Activated T-helper 17 cell treated with anti-CD3 and anti-CD28 coated beads, Interleukin-2, amount 50 U/mL, for 72 hours (primary cell): ENCODE results near the gene CELF3. TPM values are rescaled to one million over a fixed set of nuclear protein-coding genes. Genes with fewer than 3 reads are reported as not detected.
A peak's percentile ranks its signal among the peaks of the same experiment; 100 is the strongest.

Source experiments
- ATAC-seq: fragments of 150-1000 bp; cut with Tn5 transposase; replicated peaks from 2 replicates; pipeline ENCODE4 v1.10.0; 2021; ENCODE audit warnings: mild to moderate bottlenecking, moderate library complexity
- H3K27ac Mint-ChIP-seq: one replicate; pipeline ENCODE4 v1.8.0; 2022; ENCODE audit warnings: mixed read lengths
- H3K27me3 Mint-ChIP-seq: one replicate; pipeline ENCODE4 v1.8.0; 2022; ENCODE audit warnings: mixed read lengths
- H3K36me3 Mint-ChIP-seq: one replicate; pipeline ENCODE4 v1.8.0; 2022; ENCODE audit warnings: low read depth, mild to moderate bottlenecking, mixed read lengths
- H3K4me1 Mint-ChIP-seq: one replicate; pipeline ENCODE4 v1.8.0; 2022; ENCODE audit warnings: mixed read lengths
- H3K4me3 Mint-ChIP-seq: one replicate; pipeline ENCODE4 v1.8.0; 2022; ENCODE audit warnings: mild to moderate bottlenecking, mixed read lengths
- H3K9me3 Mint-ChIP-seq: one replicate; pipeline ENCODE4 v1.8.0; 2022; ENCODE audit warnings: mixed read lengths
- total RNA-seq, 2 donors: library from RNA; stranded (reverse); gene quantifications; one replicate each; pipeline ENCODE4 v1.2.3, GENCODE V29; 2022

The CELF3 gene
- total RNA-seq, 2 donors from 2014 or later = not detected

DNA sequence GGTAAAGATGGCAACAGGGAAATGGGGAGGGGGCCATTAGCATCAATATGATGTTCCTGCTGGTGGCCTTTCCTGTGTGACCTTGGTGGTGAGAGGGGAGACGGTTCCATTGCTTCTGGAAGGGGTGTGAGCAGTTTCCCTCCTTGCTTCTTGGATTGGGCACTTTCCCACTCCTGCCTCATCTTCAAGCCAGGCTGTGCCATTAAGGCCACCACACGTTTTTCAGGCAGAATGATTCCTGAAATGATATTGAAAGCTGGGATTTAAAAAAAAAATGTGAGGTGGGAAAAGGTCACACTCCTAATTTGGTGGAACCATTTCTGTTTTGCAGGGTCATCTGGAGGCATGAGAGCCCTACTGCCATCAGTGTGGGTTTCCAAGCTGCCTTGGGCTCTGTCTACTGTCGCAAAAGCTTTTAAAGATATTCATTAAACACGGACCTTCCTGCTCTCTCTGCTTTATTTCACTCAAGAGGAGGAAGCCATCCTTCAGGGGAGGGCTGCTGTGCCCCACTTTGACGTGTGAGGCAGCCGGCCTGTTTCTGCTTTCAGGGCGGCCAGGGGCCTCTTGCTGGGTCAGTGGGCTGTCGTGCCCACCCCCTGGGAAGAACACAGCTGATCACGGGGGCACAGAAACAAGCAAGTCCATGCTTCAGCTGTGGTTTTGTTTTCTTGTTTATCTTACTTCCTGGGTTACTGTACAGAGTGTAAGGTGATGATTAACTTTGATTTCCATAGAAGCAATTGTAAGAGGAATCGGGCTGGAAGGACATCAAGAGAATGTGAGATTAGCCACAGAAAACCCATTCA is 12.8 kb upstream of the CELF3 start:
- ATAC-seq = no peak
- H3K4me1 Mint-ChIP-seq = no peaks in the 10 kb centered on the region
- peaks cover 40% of the 10 kb centered on the region for H3K27me3 Mint-ChIP-seq
- no peaks in the 10 kb centered on the region for H3K9me3 Mint-ChIP-seq
- H3K36me3 Mint-ChIP-seq = no peaks in the 10 kb centered on the region
- H3K4me3 Mint-ChIP-seq = no peak overlapping the region
- no peak overlapping the region for H3K27ac Mint-ChIP-seq

DNA sequence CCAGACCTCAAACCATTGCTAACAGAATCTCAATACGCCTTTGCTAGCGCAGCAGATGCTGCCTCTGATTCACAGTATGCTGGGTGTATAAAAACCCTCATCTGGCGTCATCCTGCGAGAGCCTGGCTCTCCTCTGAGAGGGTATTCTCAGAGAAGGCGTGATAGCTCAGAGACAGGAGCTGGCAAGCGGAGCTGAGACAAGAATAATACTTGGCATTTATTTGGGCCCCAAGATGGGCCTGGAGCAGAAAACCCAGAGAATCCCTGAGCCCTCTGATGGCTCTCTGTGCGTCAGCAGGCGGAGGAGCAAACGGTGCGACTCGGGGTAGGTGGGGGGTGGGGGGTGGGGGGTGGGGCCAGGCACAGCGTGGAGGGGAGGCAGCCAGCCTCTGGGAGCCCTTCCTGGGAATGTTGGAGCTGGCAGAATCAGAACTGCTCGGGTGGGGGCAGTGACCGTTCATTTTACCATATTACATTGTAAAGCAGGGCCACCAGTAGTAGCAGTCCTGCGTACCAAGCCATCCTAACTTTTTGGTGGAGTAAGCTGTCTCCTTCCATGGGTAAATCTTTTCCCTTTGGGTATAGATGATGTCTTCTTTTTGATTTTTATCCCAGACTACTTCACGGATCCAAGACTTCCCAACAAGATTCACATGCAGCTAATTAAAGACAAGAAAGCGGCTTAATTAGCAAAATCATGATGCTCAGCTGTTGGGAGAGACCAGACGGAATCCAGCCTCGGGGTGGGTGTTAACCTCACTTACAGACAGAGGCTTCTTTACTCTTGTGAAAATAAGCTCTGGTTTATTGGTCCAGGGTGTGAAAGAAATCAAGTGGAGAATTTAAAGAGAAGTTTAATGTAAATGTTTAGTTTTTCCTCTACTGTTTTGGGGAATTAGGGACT is 11.8 kb upstream of the CELF3 start:
- Mint-ChIP-seq H3K9me3 (no peaks in the 10 kb centered on the region), H3K4me1 (no peaks in the 10 kb centered on the region), H3K36me3 (no peaks in the 10 kb centered on the region), H3K27ac (no peak overlapping the region), H3K4me3 (no peak overlapping the region), H3K27me3 (peaks cover 42% of the 10 kb centered on the region)
- no peak for ATAC-seq

DNA sequence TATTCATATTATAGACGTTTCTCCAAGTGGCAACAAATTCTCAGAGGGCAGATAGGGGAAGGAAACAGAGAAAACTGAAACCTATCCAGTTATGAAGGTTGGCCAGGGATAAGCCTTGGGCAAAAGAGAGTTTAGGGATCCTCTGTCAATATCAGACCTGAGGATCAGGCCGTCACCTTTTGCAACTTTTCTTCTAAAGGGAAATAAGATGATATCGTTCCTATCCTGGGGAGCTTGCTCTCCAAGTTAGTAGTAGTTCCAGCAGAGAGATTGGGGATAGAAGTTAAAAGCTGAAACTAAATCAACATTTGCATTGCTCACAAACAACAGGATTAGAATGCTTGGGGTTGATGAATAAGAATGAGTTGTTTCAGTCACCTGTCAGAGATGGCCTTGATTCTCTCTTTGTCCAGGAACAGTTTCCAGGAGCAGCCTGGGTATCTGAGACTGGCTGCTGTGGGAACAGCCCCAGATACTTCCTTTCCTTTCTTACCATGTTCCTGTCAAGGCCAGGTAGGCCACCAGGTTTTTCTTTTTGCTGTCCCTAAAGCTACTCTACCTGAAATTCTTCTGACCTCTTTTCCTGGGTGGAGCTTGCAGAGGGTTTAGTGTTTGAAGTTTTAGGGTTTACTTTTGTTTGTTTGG is 7.2 kb upstream of the CELF3 start:
- H3K4me1 Mint-ChIP-seq = no peaks in the 10 kb centered on the region
- H3K27me3 Mint-ChIP-seq = peaks cover 41% of the 10 kb centered on the region
- H3K4me3 Mint-ChIP-seq = no peak overlapping the region
- H3K27ac Mint-ChIP-seq = no peak overlapping the region
- H3K9me3 Mint-ChIP-seq = no peaks in the 10 kb centered on the region
- H3K36me3 Mint-ChIP-seq = no peaks in the 10 kb centered on the region
- ATAC-seq = no peak

DNA sequence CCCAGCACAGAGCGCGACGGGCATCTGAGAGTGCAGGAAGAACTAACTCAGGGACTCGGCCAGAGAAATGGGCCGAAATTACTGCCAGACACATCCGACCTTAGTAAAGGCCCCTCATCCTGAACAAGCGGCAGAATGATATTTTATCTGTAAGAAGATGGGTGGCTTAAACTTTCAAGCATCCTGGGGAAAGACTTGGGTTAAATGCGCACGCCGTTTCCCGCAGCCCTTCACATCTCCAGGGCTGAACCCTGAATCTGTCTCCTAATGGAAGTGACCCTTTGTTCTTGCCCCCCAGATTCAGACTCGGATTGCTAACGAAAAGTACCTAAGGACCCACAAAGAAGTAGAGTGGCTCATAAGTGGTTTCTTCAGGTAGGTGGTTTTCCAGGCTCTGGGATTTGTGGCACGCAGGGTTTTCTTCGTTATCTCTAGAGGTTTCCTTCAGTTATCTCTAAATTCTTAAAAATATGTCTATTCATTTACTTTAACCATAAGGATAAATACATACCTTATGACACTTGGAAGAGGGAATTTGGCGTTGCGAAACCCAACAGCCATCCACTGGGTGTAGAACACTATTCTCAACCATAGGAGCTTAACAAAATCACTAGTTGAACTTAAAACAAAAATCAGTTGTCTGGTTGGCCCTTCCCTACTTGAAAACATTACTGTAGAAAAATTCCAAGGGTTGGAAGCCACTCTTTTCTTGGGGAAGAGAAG is 5.3 kb upstream of the CELF3 start:
- no peaks in the 10 kb centered on the region for H3K36me3 Mint-ChIP-seq
- peak overlapping the region; percentile 66 for H3K4me3 Mint-ChIP-seq
- no peaks in the 10 kb centered on the region for H3K9me3 Mint-ChIP-seq
- peaks cover 4% of the 10 kb centered on the region for H3K4me1 Mint-ChIP-seq
- no peak for ATAC-seq
- no peak overlapping the region for H3K27ac Mint-ChIP-seq
- peaks cover 50% of the 10 kb centered on the region for H3K27me3 Mint-ChIP-seq

DNA sequence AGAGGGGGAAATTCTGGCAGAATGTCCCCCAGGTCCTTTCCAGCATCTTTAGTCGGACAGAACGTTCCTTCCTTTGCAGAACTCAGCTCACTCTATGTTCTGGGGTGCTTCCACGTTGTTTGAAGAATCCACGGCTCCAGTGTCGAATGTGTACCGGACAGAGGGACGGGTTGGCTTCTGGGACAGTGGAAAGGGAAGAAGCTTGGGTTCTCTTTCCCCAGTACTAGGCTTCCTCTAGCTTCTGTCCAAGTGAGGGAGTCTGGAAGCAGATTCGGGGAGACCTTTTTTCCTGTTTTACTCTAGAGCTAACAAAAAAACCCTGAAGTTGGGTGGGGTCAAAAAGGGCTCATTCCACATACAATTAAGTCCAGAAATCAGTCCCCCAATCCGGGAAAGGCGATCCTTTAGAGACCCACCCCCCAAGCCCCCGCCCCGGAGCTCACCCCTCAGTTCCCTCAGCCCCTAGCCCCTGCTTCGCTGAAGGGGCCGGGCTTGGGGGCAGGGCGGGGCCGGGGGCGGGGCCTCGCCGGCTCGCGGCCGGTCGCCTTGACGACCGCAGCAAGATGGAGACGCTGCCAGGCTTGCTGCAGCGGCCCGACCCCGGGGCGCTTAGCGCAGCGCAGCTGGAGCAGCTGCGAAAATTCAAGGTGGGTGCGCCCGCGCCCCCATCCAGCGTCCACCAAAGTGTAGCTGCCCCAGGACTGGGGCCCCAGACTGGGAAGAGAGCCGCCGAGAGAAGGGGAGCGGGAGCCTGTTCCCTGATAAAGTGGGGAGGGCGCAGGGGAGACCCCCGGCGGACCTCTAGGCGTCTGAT is 4.6 kb upstream of the CELF3 start, which contains the start of gene RIIAD1:
TSS of gene RIIAD1 (plus strand) at position 549 of the 814 bp plus-strand sequence. CDS start at position 564, 15 bp downstream.
- Mint-ChIP-seq H3K4me3 (peak within 1 kb of the TSS; percentile 66), H3K27ac (no peak within 1 kb of the TSS), H3K27me3 (peaks cover 49% of the 10 kb centered on the region), H3K36me3 (no peaks in the 10 kb centered on the region), H3K9me3 (no peaks in the 10 kb centered on the region), H3K4me1 (peaks cover 7% of the 10 kb centered on the region)
- ATAC-seq = peak; percentile 84

DNA sequence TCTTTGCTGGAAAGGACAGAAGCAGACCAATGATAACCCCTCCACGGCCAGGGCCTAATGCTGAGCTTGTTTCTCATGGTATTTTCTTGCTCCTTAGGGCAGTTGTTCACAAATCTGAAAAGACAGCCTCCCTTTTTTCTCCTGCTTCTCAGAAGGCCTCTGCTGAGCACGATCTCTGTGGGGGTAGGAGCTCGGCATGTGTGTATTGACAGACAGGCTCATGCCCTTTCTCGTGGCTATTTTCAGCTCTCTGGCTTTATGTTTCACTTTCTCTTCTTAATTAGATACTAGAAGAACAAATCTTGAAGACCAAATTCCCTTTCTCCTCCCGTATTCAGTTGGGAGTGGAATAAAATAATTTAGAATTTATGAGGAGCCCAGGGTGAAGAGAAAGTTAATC is 4.0 kb upstream of the CELF3 start:
- H3K4me3 Mint-ChIP-seq = peak overlapping the region; percentile 66
- H3K36me3 Mint-ChIP-seq = no peaks in the 10 kb centered on the region
- H3K4me1 Mint-ChIP-seq = peaks cover 7% of the 10 kb centered on the region
- ATAC-seq = no peak
- H3K9me3 Mint-ChIP-seq = no peaks in the 10 kb centered on the region
- peaks cover 49% of the 10 kb centered on the region for H3K27me3 Mint-ChIP-seq
- no peak overlapping the region for H3K27ac Mint-ChIP-seq

DNA sequence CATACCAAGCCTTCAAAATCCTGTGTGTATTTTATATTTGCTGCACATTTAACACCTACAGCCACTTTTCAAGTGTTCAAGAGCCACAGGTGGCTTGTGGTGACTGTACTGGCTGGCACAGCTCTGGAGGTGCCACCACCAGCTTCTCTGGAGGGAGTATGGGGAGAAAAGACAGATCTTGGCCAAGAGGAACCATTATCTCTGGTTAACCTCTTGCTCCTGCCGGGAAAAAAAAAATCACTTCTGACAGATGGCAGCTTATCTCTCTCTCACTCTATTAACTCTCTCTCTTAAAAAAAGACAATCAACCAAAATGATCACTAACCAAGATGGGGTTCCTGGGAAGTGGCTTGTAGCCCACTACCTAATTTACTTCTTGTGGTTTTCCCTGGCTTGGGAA is 3.5 kb upstream of the CELF3 start:
- H3K27me3 Mint-ChIP-seq = peaks cover 51% of the 10 kb centered on the region
- H3K27ac Mint-ChIP-seq = no peak overlapping the region
- no peaks in the 10 kb centered on the region for H3K36me3 Mint-ChIP-seq
- H3K4me1 Mint-ChIP-seq = peaks cover 7% of the 10 kb centered on the region
- peak overlapping the region; percentile 66 for H3K4me3 Mint-ChIP-seq
- no peaks in the 10 kb centered on the region for H3K9me3 Mint-ChIP-seq
- no peak for ATAC-seq

DNA sequence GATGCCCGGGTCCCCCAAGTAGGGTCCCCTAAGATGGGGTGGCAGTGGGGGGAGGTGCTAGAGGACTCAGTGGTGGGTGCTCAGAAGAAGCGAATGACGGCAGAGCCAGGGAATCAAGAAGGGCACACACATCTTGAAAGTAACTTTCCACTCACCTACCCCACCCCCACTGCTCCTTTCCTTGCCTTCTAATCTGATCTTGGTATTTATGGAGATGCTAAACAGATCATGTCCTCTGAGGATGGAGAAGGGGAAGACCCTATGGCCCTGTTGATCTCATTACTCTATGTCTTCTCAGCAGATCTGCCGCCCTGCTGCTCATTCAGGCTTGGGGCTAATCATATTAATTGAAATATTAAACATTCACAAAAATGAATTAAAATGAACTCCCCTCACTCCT is 2.1 kb upstream of the CELF3 start:
- Mint-ChIP-seq H3K4me1 (peaks cover 7% of the 10 kb centered on the region), H3K9me3 (no peaks in the 10 kb centered on the region), H3K27ac (no peak overlapping the region), H3K36me3 (no peaks in the 10 kb centered on the region), H3K27me3 (peaks cover 51% of the 10 kb centered on the region), H3K4me3 (no peak overlapping the region)
- ATAC-seq = no peak

DNA sequence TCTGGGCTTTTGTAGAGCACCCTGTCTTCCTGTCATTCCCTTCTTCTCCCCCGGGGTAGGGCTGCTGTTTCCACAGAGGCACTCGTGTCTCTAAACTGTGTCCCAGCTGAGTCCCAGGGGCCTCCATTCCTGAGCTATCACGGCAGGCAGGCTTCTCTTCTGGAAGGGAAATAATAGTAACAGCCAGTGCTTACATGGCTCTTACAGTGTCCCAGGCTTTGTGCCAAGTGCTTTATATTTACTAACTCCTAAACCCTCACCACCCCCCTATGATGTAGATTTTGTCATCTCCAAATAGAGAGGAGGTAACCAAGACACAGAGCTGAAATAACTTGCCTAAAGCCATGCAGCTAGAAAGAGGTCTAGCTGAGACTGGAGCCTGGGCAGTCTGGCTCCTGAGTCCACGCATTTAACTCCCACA is 1.4 kb upstream of the CELF3 start:
- no peak for ATAC-seq
- no peak overlapping the region for H3K27ac Mint-ChIP-seq
- peaks cover 7% of the 10 kb centered on the region for H3K4me1 Mint-ChIP-seq
- H3K4me3 Mint-ChIP-seq = peak overlapping the region; percentile 19
- H3K36me3 Mint-ChIP-seq = no peaks in the 10 kb centered on the region
- peaks cover 51% of the 10 kb centered on the region for H3K27me3 Mint-ChIP-seq
- no peaks in the 10 kb centered on the region for H3K9me3 Mint-ChIP-seq

DNA sequence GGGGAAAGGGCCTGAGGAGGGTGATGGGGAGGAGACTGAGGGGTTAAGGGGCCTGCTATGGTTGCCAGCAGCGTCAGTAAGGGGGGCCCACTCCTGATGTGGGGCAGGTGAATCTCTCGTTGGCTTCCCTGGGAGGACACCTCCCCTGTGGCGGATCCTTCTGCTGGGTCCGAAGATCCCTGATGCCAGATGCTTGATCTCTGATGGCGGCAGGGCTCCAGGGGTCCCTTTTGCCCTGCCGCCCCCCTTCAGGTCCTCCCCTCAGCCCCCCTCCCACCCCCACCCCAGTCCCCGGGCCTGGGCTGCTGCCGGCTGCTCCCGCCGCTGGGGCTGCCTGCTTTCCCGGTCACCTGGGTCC is 219 bp downstream of the CELF3 start:
- H3K4me1 Mint-ChIP-seq = peaks cover 7% of the 10 kb centered on the region
- no peak overlapping the region for H3K4me3 Mint-ChIP-seq
- no peak for ATAC-seq
- H3K36me3 Mint-ChIP-seq = no peaks in the 10 kb centered on the region
- no peaks in the 10 kb centered on the region for H3K9me3 Mint-ChIP-seq
- peaks cover 51% of the 10 kb centered on the region for H3K27me3 Mint-ChIP-seq
- H3K27ac Mint-ChIP-seq = no peak overlapping the region

DNA sequence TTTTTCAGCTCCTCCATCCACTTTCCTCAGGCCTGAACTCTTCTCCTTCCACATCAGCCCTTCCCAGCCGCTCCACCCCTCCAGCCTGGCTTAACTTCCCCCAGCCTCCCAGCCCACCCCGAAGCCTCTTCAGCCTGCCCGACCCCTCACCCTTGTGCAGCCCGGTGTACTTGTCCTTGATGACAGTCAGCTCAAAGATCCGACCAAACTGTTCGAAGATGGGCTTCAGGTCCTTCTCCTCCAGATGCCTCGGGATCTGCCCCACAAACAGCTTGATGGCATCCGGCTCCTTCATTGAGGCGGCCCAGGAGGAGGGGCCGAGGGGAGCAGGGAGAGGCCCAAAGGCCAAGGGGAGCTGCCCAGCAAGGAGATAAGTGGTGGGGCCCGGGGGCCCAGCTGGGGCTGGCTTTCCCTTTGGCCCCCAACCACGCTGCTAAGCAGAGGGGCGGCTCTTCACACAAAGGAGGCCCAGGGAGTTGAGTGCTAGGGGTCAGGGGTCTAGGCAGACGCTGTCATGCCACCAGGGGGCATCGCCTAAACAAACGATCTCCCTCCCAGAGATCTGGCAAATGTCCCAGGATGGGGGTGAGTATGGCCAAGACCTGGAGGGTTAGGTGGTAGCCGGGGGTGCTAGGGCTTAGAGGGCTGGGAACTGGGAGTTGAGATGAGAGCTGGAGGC is 738 bp downstream of the CELF3 start:
- Mint-ChIP-seq H3K27ac (no peak overlapping the region), H3K27me3 (peaks cover 51% of the 10 kb centered on the region), H3K4me1 (peaks cover 7% of the 10 kb centered on the region), H3K4me3 (no peak overlapping the region), H3K9me3 (no peaks in the 10 kb centered on the region), H3K36me3 (no peaks in the 10 kb centered on the region)
- ATAC-seq = peak; percentile 24

DNA sequence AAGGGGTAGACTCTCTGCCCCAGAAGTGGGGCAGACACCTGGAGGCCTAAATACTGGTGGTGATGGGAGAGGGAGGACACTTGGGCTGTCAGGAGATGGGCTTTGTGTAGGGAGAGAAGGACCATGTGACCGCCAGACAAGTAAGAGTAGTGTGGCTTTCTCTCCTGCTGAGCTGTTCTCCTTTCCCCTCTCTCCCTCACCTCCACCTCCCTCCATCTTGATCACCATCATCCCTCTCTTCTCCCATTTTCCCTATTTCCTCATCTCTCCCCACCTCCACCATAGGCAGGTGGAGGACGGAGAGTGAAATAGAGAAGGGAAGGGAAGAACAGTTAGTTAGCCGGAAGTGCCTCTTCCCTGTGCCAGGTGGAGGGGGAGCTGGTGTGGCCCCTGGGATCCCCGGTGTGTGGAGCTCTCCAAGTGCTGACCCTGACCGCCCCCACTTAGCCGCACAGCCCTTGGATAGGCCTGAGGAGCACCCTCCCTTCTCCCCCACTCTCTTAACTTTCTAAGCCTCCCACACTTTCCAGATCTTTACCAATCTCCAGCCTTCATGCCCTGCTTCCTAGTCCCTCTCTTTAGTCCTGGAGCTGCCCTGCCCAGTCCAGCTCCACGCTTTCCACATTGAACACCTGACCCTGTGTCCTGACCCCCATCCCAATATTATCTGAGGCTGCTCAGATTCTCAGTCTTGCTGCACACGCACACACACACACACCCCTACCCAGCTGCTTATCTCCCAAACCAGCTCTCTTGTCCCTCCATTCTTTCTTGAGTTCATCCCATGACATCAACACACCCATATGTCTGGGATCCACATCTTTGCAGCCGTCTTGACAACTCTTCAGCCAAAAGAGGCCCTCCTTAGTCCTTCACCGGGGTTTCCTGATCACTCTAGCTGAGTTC is 1.5 kb downstream of the CELF3 start:
- ATAC-seq = no peak
- no peak overlapping the region for H3K4me3 Mint-ChIP-seq
- no peak overlapping the region for H3K27ac Mint-ChIP-seq
- H3K27me3 Mint-ChIP-seq = peaks cover 44% of the 10 kb centered on the region
- H3K9me3 Mint-ChIP-seq = no peaks in the 10 kb centered on the region
- H3K4me1 Mint-ChIP-seq = peaks cover 7% of the 10 kb centered on the region
- H3K36me3 Mint-ChIP-seq = no peaks in the 10 kb centered on the region
